HEK293 (cell line): ENCODE measurements around the gene SETD4.

ENCODE experiments used
- CTCF ChIA-PET: fragments of 350-600 bp; formaldehyde crosslinking; extraction: SDS; loops from one replicate; lab custom pipeline; 2021; ENCODE audit warnings: antibody characterized with exemption; lab: Yijun Ruan, JAX
- POLR2A ChIA-PET: fragments of 300-600 bp; formaldehyde crosslinking; extraction: SDS; loops from one replicate; lab custom pipeline; 2020; ENCODE audit warnings: antibody characterized with exemption, inconsistent platforms; lab: Yijun Ruan, JAX
- H3K27ac ChIP-seq: fragments of 200-500 bp; sonication (Bioruptor generic); 2 replicates; pipeline ENCODE4 v1.5.1; 2014; ENCODE audit warnings: low read depth, low read length, control low read depth, inconsistent platforms; ENCODE audit errors: extremely low read depth
- H3K36me3 ChIP-seq, 2 experiments: fragments of 200-500 bp in 1 of 2; sonication (Bioruptor generic) in 1 of 2; 1 replicate in 1 of 2; 2 replicates in 1 of 2; pipeline ENCODE4 v1.5.1; 2014 to 2017; ENCODE audit warnings: inconsistent platforms in 2 of 2, low read length in 2 of 2; ENCODE audit not compliant: control insufficient read depth in 2 of 2, insufficient read depth in 1 of 2
- H3K4me1 ChIP-seq: fragments of 200-500 bp; sonication (Bioruptor generic); 2 replicates; pipeline ENCODE4 v1.5.1; 2014; ENCODE audit warnings: mild to moderate bottlenecking, low read length, inconsistent platforms; ENCODE audit not compliant: control insufficient read depth, insufficient read depth
- H3K4me3 ChIP-seq: 2 replicates; pipeline ENCODE4 v1.5.1; 2011; ENCODE audit warnings: low read depth, mild to moderate bottlenecking, control low read depth, low read length, moderate library complexity
- H3K9me3 ChIP-seq: fragments of 200-500 bp; sonication (Bioruptor generic); 2 replicates; pipeline ENCODE4 v1.5.1; 2014; ENCODE audit warnings: low read depth, low read length, inconsistent platforms; ENCODE audit not compliant: control insufficient read depth, insufficient read depth
- GLI4 ChIP-seq: fragments of 450-650 bp; formaldehyde crosslinking; IDR thresholded peaks from 2 replicates; pipeline ENCODE4 v1.5.1; 2016; ENCODE audit warnings: missing biosample characterization, missing genetic modification characterization
- GLIS1 ChIP-seq: fragments of 450-650 bp; formaldehyde crosslinking; IDR thresholded peaks from 2 replicates; pipeline ENCODE4 v1.5.1; 2016; ENCODE audit warnings: missing biosample characterization, missing genetic modification characterization
- GLIS2 ChIP-seq: fragments of 450-650 bp; formaldehyde crosslinking; IDR thresholded peaks from 2 replicates; pipeline ENCODE4 v1.5.1; 2016; ENCODE audit warnings: missing biosample characterization, missing genetic modification characterization
- KLF16 ChIP-seq: fragments of 450-650 bp; formaldehyde crosslinking; IDR thresholded peaks from 2 replicates; pipeline ENCODE4 v1.5.1; 2017; ENCODE audit warnings: missing biosample characterization, missing genetic modification characterization
- KLF8 ChIP-seq: fragments of 450-650 bp; formaldehyde crosslinking; IDR thresholded peaks from 2 replicates; pipeline ENCODE4 v1.5.1; 2016; ENCODE audit warnings: missing biosample characterization, missing genetic modification characterization
- MZF1 ChIP-seq: fragments of 450-650 bp; formaldehyde crosslinking; IDR thresholded peaks from 2 replicates; pipeline ENCODE4 v1.5.1; 2017; ENCODE audit warnings: missing biosample characterization, missing genetic modification characterization, borderline replicate concordance
- PRDM1 ChIP-seq: fragments of 450-650 bp; formaldehyde crosslinking; IDR thresholded peaks from 2 replicates; pipeline ENCODE4; 2016; ENCODE audit warnings: missing biosample characterization, missing genetic modification characterization
- YY1 ChIP-seq: fragments of 450-650 bp; formaldehyde crosslinking; IDR thresholded peaks from 2 replicates; pipeline ENCODE4 v1.5.1; 2018; ENCODE audit warnings: missing biosample characterization, missing genetic modification characterization
- ZFP37 ChIP-seq: fragments of 450-650 bp; formaldehyde crosslinking; IDR thresholded peaks from 2 replicates; pipeline ENCODE4 v1.5.1; 2016; ENCODE audit warnings: missing biosample characterization, missing genetic modification characterization
- ZFP69B ChIP-seq: fragments of 450-650 bp; formaldehyde crosslinking; IDR thresholded peaks from 2 replicates; pipeline ENCODE4 v1.5.1; 2016; ENCODE audit warnings: missing biosample characterization, missing genetic modification characterization
- ZIC2 ChIP-seq: fragments of 450-650 bp; formaldehyde crosslinking; IDR thresholded peaks from 2 replicates; pipeline ENCODE4 v1.5.1; 2016; ENCODE audit warnings: missing biosample characterization, missing genetic modification characterization
- ZNF155 ChIP-seq: fragments of 450-650 bp; formaldehyde crosslinking; IDR thresholded peaks from 2 replicates; pipeline ENCODE4 v1.5.1; 2016; ENCODE audit warnings: missing biosample characterization, missing genetic modification characterization
- ZNF16 ChIP-seq: fragments of 450-650 bp; formaldehyde crosslinking; IDR thresholded peaks from 2 replicates; pipeline ENCODE4 v1.5.1; 2016; ENCODE audit warnings: low read depth, missing biosample characterization, missing genetic modification characterization
- ZNF169 ChIP-seq: fragments of 450-650 bp; formaldehyde crosslinking; IDR thresholded peaks from 2 replicates; pipeline ENCODE4 v1.5.1; 2016; ENCODE audit warnings: missing biosample characterization, missing genetic modification characterization
- ZNF214 ChIP-seq: fragments of 450-650 bp; formaldehyde crosslinking; IDR thresholded peaks from 2 replicates; pipeline ENCODE4 v1.5.1; 2017; ENCODE audit warnings: missing biosample characterization, mild to moderate bottlenecking, missing genetic modification characterization, borderline replicate concordance
- ZNF24 ChIP-seq: fragments of 450-650 bp; formaldehyde crosslinking; IDR thresholded peaks from 2 replicates; pipeline ENCODE4 v1.5.1; 2016; ENCODE audit warnings: missing biosample characterization, missing genetic modification characterization
- ZNF292 ChIP-seq: fragments of 450-650 bp; formaldehyde crosslinking; IDR thresholded peaks from 2 replicates; pipeline ENCODE4 v1.5.1; 2016; ENCODE audit warnings: low read depth, missing biosample characterization, missing genetic modification characterization, borderline replicate concordance
- ZNF350 ChIP-seq: fragments of 450-650 bp; formaldehyde crosslinking; IDR thresholded peaks from 2 replicates; pipeline ENCODE4 v1.5.0; 2017; ENCODE audit warnings: missing biosample characterization, mild to moderate bottlenecking, missing genetic modification characterization
- ZNF48 ChIP-seq: fragments of 450-650 bp; formaldehyde crosslinking; IDR thresholded peaks from 2 replicates; pipeline ENCODE4 v1.5.1; 2016; ENCODE audit warnings: missing biosample characterization, missing genetic modification characterization
- ZNF510 ChIP-seq: fragments of 450-650 bp; formaldehyde crosslinking; IDR thresholded peaks from 2 replicates; pipeline ENCODE4 v1.5.1; 2018; ENCODE audit warnings: mild to moderate bottlenecking, missing genetic modification characterization, missing biosample characterization; ENCODE audit not compliant: insufficient replicate concordance
- ZNF521 ChIP-seq: fragments of 450-650 bp; formaldehyde crosslinking; IDR thresholded peaks from 2 replicates; pipeline ENCODE4 v1.5.1; 2017; ENCODE audit warnings: missing biosample characterization, mild to moderate bottlenecking, missing genetic modification characterization
- ZNF560 ChIP-seq: fragments of 450-650 bp; formaldehyde crosslinking; IDR thresholded peaks from 2 replicates; pipeline ENCODE4 v1.5.1; 2017; ENCODE audit warnings: missing biosample characterization, missing genetic modification characterization, borderline replicate concordance
- ZNF629 ChIP-seq: fragments of 450-650 bp; formaldehyde crosslinking; IDR thresholded peaks from 2 replicates; pipeline ENCODE4 v1.5.1; 2017; ENCODE audit warnings: missing biosample characterization, missing genetic modification characterization
- ZNF704 ChIP-seq: fragments of 450-650 bp; formaldehyde crosslinking; IDR thresholded peaks from 2 replicates; pipeline ENCODE4 v1.5.1; 2016; ENCODE audit warnings: missing biosample characterization, missing genetic modification characterization
- ZNF707 ChIP-seq: fragments of 450-650 bp; formaldehyde crosslinking; IDR thresholded peaks from 2 replicates; pipeline ENCODE4 v1.5.1; 2016; ENCODE audit warnings: missing biosample characterization, missing genetic modification characterization
- ZNF747 ChIP-seq: fragments of 450-650 bp; formaldehyde crosslinking; IDR thresholded peaks from 2 replicates; pipeline ENCODE4 v1.5.1; 2016; ENCODE audit warnings: missing biosample characterization, missing genetic modification characterization
- ZNF792 ChIP-seq: fragments of 450-650 bp; formaldehyde crosslinking; IDR thresholded peaks from 2 replicates; pipeline ENCODE4 v1.5.1; 2016; ENCODE audit warnings: missing biosample characterization, missing genetic modification characterization
- ZNF837 ChIP-seq: fragments of 450-650 bp; formaldehyde crosslinking; IDR thresholded peaks from 2 replicates; pipeline ENCODE4 v1.5.1; 2016; ENCODE audit warnings: missing biosample characterization, missing genetic modification characterization
- TF ChIP-seq, protein P1 (sequence below): fragments of 450-650 bp; formaldehyde crosslinking; IDR thresholded peaks from 2 replicates; pipeline ENCODE4 v1.5.1; 2016; ENCODE audit warnings: missing biosample characterization, missing genetic modification characterization

SETD4 gene

DNA sequence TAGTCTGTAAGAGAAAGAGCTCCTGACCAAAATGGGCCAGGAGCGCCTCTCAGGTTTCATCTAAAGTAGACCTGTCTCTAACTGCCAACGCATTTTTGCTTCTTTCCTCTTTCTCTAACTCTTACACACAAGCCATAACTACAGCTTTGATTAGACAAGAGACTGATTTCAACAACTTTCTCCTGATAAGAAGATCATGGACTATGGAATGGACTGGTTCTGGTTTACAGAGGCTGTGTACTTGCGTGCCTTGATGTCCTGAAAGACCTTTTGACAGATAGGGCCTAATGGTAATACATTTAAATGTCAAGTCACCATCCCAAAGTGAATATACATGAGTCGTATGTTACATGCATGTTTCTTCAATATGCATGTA, 3.7 kb upstream of the SETD4 start:
- peaks cover 5% of the 10 kb centered on the region; the same call in 1 of the 2 replicates for H3K4me1 ChIP-seq
- POLR2A ChIA-PET = no interaction called here

GRCh38 chr21:36063375-36064084, 3.2 kb upstream of the SETD4 start:
- peaks cover 8% of the 10 kb centered on the region; the same call in 1 of the 2 replicates for H3K4me1 ChIP-seq
- H3K4me3 ChIP-seq = no peak overlapping the region
- no peaks in the 10 kb centered on the region for H3K9me3 ChIP-seq
- TF ChIP-seq ZNF155 (tag by site-specific recombination) (no peak), PRDM1 (tag by site-specific recombination) (no peak), GLI4 (tag by site-specific recombination) (no peak), ZNF792 (no peak), GLIS2 (tag by site-specific recombination) (no peak), ZNF169 (no peak), ZNF747 (tag by site-specific recombination) (no peak), KLF16 (no peak), ZNF560 (tag by site-specific recombination) (no peak), ZNF292 (tag by site-specific recombination) (no peak), ZFP69B (no peak), ZNF629 (tag by site-specific recombination) (no peak), ZNF837 (tag by site-specific recombination) (no peak), KLF8 (tag by site-specific recombination) (no peak), ZIC2 (tag by site-specific recombination) (no peak), ZNF510 (tag by site-specific recombination) (no peak), ZNF48 (tag by site-specific recombination) (no peak), ZFP37 (tag by site-specific recombination) (no peak), ZNF350 (tag by site-specific recombination) (no peak), ZNF704 (tag by site-specific recombination) (no peak)
- ChIA-PET POLR2A (no interaction called here), CTCF (interaction anchor here (0.6 to 0.7 kb wide), 2 partner anchors 8 to 29 kb away, joined by 3 to 4 read pairs; no protein-coding TSS in a partner anchor)
- H3K36me3 ChIP-seq = peaks cover 1 to 4% of the 10 kb centered on the region in 2 experiments; a peak in 2 of 3 replicates
- no peak overlapping the region for H3K27ac ChIP-seq

More for the DNA sequence above, 3.7 kb upstream of the SETD4 start:
- CTCF ChIA-PET = interaction anchor here (0.6 kb wide), 1 partner anchor 30 kb away, joined by 3 read pairs; no protein-coding TSS in a partner anchor
- TF ChIP-seq ZNF24 = no peak
- no peak for TF ChIP-seq YY1
- TF ChIP-seq ZNF16 (tag by site-specific recombination) = no peak
- TF ChIP-seq, protein P1, sequence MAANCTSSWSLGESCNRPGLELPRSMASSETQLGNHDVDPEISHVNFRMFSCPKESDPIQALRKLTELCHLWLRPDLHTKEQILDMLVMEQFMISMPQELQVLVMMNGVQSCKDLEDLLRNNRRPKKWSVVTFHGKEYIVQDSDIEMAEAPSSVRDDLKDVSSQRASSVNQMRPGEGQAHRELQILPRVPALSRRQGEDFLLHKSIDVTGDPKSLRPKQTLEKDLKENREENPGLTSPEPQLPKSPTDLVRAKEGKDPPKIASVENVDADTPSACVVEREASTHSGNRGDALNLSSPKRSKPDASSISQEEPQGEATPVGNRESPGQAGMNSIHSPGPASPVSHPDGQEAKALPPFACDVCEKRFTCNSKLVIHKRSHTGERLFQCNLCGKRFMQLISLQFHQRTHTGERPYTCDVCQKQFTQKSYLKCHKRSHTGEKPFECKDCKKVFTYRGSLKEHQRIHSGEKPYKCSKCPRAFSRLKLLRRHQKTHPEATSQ (tag by site-specific recombination) = no peak
- no peak for TF ChIP-seq GLIS1
- TF ChIP-seq ZNF521 = no peak
- no peak for TF ChIP-seq ZNF214 (tag by site-specific recombination)
- no peak for TF ChIP-seq ZNF707 (tag by site-specific recombination)
- no peak for TF ChIP-seq MZF1 (tag by site-specific recombination)
- H3K36me3 ChIP-seq = peaks cover 0 to 2% of the 10 kb centered on the region in 2 experiments; a peak in 1 of 3 replicates
- no peak overlapping the region for H3K4me3 ChIP-seq
- H3K27ac ChIP-seq = no peak overlapping the region
- H3K9me3 ChIP-seq = no peaks in the 10 kb centered on the region
